Measurements from ENCODE around the gene C21orf91.

C21orf91 gene

GRCh38 chr21:17819114-17819876 is at the start of gene C21orf91:
TSS of gene C21orf91 (minus strand) at chr21:17819356. CDS start at chr21:17818318, 1,038 bp downstream.
- TF ChIP-seq GATA1 (IDR thresholded peaks at IDR 0.05; ENCODE audit: low read depth, low read length) (no peak), POLR2A (IDR thresholded peaks at IDR 0.05; ENCODE audit: low read length) (peak; percentile 79)
- peak; percentile 88 to 90 for DNase-seq

GRCh38 chr21:17866590-17866989 is 47.4 kb upstream of the C21orf91 start:
- TF ChIP-seq POLR2A (IDR thresholded peaks at IDR 0.05; ENCODE audit: low read length): no peak
- TF ChIP-seq GATA1 (IDR thresholded peaks at IDR 0.05; ENCODE audit: low read depth, low read length): no peak
- no peak for DNase-seq

- DNase-seq: no peak
- no peak for TF ChIP-seq POLR2A (IDR thresholded peaks at IDR 0.05; ENCODE audit: low read length)
- TF ChIP-seq GATA1 (IDR thresholded peaks at IDR 0.05; ENCODE audit: low read depth, low read length): no peak
Measured at GRCh38 chr21:17859661-17860060, 40.5 kb upstream of the C21orf91 start.

DNA sequence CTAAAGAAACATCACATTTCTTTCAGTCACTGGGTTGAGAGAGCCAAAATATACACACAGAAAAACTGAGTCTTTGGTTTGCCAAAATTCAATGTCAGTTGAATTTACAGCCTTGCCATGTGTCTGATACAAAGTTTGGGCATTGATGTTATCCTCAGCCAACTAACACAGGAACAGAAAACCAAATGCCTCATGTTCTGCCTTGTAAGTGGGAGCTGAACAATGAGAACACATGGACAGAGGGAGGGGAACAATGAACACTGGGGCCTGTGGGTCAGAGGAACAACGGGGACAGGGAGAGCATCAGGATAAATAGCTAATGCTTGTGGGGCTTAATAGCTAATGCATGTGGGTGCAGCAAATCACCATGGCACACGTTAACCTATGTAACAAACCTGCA is 39.6 kb upstream of the C21orf91 start:
- TF ChIP-seq GATA1 (IDR thresholded peaks at IDR 0.05; ENCODE audit: low read depth, low read length) (no peak), POLR2A (IDR thresholded peaks at IDR 0.05; ENCODE audit: low read length) (no peak)
- no peak for DNase-seq

DNA sequence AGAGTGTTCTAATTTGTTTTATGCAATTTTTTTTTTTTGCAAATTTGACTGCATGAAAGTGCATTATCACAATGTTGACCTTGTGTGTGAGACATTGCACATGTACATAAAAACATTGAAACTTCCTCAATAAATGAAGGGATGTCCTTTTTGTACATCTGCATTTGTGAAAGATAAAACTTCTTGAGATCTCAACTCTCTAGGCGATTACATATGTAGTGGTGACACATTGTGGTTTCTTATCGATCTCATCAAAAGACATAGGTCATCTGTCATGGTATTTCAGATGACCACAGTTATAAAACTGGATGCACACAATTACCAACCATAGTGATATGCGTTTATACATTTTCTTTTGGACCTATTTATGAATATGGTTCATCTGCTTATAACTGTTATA is 35.6 kb upstream of the C21orf91 start:
- TF ChIP-seq GATA1 (IDR thresholded peaks at IDR 0.05; ENCODE audit: low read depth, low read length) (no peak), POLR2A (IDR thresholded peaks at IDR 0.05; ENCODE audit: low read length) (no peak)
- DNase-seq: no peak

DNA sequence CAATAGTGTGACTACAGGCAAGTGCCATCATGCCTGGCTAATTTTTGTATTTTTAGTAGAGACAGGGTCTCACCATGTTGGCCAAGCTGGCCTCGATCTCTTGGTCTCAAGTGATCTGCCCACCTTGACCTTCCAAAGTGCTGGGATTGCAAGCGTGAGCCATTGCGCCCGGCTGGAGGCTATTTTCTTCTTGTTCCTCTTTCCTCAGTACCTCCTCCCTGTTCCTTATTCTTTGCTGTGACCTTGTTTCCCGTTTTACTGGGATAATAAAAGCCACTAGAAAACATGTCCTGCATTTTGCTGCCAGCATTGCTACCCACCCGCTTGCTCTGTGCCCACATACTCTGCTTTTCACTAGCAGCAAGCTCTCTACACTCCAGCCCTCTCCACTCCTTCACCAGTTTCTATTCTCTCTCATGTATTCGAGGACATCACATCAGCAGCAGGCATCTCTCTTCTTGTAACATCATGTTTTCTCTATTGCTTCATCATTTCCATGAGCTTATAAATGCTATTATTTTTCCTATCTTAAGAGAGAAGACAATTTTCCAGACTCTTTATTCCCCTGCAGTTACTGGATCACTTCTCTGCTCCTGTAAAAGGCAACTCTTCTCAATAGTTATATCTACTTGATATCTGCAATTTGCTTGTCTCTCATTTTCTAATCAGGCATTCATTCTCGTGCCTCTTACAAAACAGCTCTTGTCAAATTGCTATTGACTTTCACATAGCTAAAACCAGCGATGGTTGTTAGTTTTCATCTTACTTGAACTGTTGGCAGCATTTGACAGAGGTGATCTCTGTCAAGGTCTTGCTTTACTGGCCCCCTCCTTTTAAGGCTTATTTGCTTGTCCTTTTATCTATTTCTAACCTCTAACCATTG is 34.5 kb upstream of the C21orf91 start:
- TF ChIP-seq POLR2A (IDR thresholded peaks at IDR 0.05; ENCODE audit: low read length) (no peak), GATA1 (IDR thresholded peaks at IDR 0.05; ENCODE audit: low read depth, low read length) (no peak)
- no peak for DNase-seq

GRCh38 chr21:17848228-17848627 is 29.1 kb upstream of the C21orf91 start:
- DNase-seq: peak in 1 of 2 experiments; percentile 1
- TF ChIP-seq POLR2A (IDR thresholded peaks at IDR 0.05; ENCODE audit: low read length) (no peak), GATA1 (IDR thresholded peaks at IDR 0.05; ENCODE audit: low read depth, low read length) (no peak)

GRCh38 chr21:17841103-17841502 is 21.9 kb upstream of the C21orf91 start:
- TF ChIP-seq GATA1 (IDR thresholded peaks at IDR 0.05; ENCODE audit: low read depth, low read length): no peak
- no peak for TF ChIP-seq POLR2A (IDR thresholded peaks at IDR 0.05; ENCODE audit: low read length)
- no peak for DNase-seq

- no peak for TF ChIP-seq GATA1 (IDR thresholded peaks at IDR 0.05; ENCODE audit: low read depth, low read length)
- TF ChIP-seq POLR2A (IDR thresholded peaks at IDR 0.05; ENCODE audit: low read length): no peak
- no peak for DNase-seq
Measured at GRCh38 chr21:17834639-17835354, 15.6 kb upstream of the C21orf91 start.

GRCh38 chr21:17829472-17829871 is 10.3 kb upstream of the C21orf91 start:
- TF ChIP-seq GATA1 (IDR thresholded peaks at IDR 0.05; ENCODE audit: low read depth, low read length) (no peak), POLR2A (IDR thresholded peaks at IDR 0.05; ENCODE audit: low read length) (no peak)
- DNase-seq: no peak

DNA sequence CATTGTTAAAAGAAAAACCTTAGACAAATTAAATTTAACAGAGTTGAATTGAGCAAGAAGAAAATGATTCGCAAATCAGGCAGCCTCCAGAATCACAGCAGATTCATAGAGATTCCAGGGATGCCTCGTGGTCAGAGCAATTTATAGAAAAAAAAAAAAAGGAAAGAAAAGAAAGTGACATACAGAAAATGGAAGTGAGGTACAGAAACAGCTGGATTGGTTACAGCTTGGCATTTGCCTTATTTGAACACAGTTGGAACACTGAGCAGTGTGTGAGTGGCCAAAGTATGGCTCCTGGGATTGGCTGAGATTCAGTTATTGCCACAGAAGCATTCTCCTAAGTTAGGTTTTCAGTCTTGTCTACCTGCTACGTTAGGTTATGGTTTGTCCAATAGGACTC is 9.1 kb upstream of the C21orf91 start:
- no peak for DNase-seq
- no peak for TF ChIP-seq POLR2A (IDR thresholded peaks at IDR 0.05; ENCODE audit: low read length)

DNA sequence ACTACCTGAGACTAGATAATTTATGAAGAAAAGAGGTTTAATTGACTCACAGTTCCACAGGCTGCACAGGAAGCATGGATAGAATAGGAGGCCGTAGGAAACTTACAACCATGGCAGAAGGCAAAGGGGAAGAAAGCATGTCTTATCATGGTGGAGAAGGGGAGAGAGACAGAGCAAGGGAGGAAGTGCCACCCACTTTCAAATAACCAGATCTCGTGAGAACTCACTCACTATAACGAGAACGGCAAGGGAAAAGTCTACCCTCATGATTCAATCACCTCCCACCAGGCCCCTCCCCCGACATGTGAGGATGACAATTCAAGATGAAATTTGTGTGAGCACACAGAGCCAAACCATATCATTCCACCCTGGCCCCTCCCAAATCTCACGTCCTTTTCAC is 4.7 kb upstream of the C21orf91 start:
- no peak for DNase-seq
- TF ChIP-seq POLR2A (IDR thresholded peaks at IDR 0.05; ENCODE audit: low read length): no peak
- no peak for TF ChIP-seq GATA1 (IDR thresholded peaks at IDR 0.05; ENCODE audit: low read depth, low read length)

- no peak for DNase-seq
Measured at GRCh38 chr21:17821121-17821520, 2.0 kb upstream of the C21orf91 start.

GRCh38 chr21:17819877-17820229 is 697 bp upstream of the C21orf91 start:
- TF ChIP-seq GATA1 (IDR thresholded peaks at IDR 0.05; ENCODE audit: low read depth, low read length): no peak
- TF ChIP-seq POLR2A (IDR thresholded peaks at IDR 0.05; ENCODE audit: low read length): no peak
- no peak for DNase-seq

More at GRCh38 chr21:17821121-17821520, 2.0 kb upstream of the C21orf91 start:
- no peak for TF ChIP-seq POLR2A (IDR thresholded peaks at IDR 0.05; ENCODE audit: low read length)
- no peak for TF ChIP-seq GATA1 (IDR thresholded peaks at IDR 0.05; ENCODE audit: low read depth, low read length)
